Measurements from ENCODE around the gene FBXL16. TPM values are rescaled to one million over a fixed set of nuclear protein-coding genes. Genes with fewer than 3 reads are reported as not detected.

The FBXL16 gene
- total RNA-seq, 1 experiment from 2014 or later = 22.2 TPM

DNA sequence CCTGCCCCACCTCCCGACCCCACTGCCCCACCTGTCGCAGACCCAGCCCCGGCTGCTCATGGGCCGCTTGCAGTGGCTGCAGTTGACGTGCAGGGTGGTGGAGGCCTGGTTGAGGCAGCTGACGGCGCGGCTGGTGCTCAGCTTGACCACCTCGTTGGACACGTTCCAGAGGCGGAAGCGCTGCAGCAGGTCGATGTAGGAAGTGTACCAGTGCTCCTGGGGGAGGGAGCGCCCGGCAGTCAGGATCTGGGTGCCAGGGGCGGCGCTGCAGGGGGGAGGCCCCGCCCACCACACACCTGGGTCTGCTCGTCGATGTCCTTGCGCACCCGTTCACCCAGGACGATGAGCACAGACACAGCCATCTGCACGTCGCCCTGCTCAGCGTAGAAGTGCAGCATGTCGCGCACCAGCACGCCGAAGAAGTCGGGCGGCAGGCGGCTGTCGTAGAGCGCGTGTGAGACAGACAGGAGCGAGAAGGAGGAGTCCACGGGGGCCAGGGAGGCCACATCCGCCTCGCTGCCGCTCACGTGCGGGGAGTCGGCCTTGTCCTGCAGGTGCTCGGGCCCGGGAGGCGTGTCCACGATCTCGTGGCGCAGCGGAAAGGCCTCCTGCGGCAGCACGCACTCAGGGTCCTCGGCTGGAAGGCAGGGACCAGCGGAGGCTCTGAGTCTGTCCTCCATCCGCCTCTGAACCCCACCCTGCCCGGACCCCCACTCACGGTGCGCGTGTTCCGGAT is 20.5 kb downstream of the FBXL16 start:
- peaks cover 45% of the 10 kb centered on the region for H3K79me2 ChIP-seq (ENCODE audit: low read depth)
- H3F3A ChIP-seq (ENCODE audit: insufficient read depth, low read depth) = peaks cover 31% of the 10 kb centered on the region; the same call in 1 of the 2 replicates
- intact Hi-C loops (cut with micrococcal nuclease; ENCODE audit: unreplicated experiment) = loop anchor here (5.0 kb wide), 1 partner anchor 158 kb away; the partner anchor contains the start of gene CAPN15
- H3K9me2 ChIP-seq (ENCODE audit: insufficient read depth) = no peaks in the 10 kb centered on the region
- no peaks in the 10 kb centered on the region for H3K9me3 ChIP-seq (ENCODE audit: insufficient read depth, low read depth)
- no peak overlapping the region for H2AFZ ChIP-seq
- no peaks in the 10 kb centered on the region; the same call in 1 of the 2 replicates for H3K36me3 ChIP-seq (ENCODE audit: low read depth)
- peaks cover 30% of the 10 kb centered on the region for H4K20me1 ChIP-seq (ENCODE audit: insufficient read depth)
- H3K4me1 ChIP-seq (replicated peaks; ENCODE audit: insufficient read depth) = peaks cover 41% of the 10 kb centered on the region
- ChIA-PET CTCF (no interaction called here), POLR2A (ENCODE audit: unreplicated experiment) (no interaction called here)
- DNase-seq = no peak
- TF ChIP-seq CTCF (conservative IDR thresholded peaks at IDR 0.05) = no peak
- TF ChIP-seq EZH2 (IDR thresholded peaks at IDR 0.05; ENCODE audit: low read depth) = no peak
- peak overlapping the region; percentile 86 for H3K4me2 ChIP-seq
- no peak overlapping the region for H3K4me3 ChIP-seq
- BruUV-seq (replicated peaks) = no TSS peak
- H3K27ac ChIP-seq = no peak overlapping the region
- no peaks in the 10 kb centered on the region for H3K27me3 ChIP-seq (ENCODE audit: insufficient read depth, low read depth)

DNA sequence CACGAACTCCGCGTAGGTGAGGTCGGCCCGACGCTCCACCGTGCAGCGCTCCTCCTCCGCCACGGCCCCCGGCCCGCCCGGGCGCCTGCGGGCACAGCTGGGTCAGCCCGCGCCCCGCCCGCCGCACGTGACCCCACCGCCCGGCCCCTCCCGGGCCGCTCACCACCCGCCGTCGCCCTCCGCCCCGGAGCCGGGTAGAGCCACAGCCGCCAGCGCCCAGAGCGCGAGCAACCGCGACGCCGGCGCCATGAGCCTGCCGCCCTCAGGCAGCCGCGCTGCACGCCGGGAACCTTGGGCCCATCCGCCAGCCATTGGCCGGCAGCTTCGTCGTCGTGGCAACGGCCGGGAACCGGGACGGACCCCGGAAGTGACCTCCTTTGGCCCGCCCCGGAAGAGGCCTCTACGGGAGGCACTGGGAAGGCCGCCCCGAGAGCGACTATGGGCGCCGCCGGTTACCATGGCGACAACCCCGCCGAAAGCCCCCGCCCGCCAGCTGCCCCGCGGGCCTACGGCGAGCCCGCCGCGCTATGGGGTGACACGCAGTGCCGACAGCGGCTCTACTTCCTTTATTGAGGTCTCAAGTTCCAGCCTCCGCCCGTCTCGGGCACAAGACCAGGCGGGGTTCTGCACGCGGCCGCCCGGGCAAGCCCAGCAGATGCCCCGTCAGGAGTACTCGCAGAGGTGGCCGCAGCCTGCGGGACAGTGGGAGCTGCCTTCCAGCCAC is 21.4 kb downstream of the FBXL16 start, which contains the start of gene JMJD8:
JMJD8 (minus strand) TSS at position 264 of the 724 bp plus-strand sequence; CDS start at position 249, 15 bp downstream.
- intact Hi-C loops (cut with micrococcal nuclease; ENCODE audit: unreplicated experiment) = loop anchor here (5.0 kb wide), 1 partner anchor 157 kb away; the partner anchor contains the start of gene CAPN15
- no peaks in the 10 kb centered on the region; the same call in 1 of the 2 replicates for H3K36me3 ChIP-seq (ENCODE audit: low read depth)

More for the DNA sequence above, 21.4 kb downstream of the FBXL16 start, which contains the start of gene JMJD8:
- Histone ChIP-seq H3K4me1 (replicated peaks; ENCODE audit: insufficient read depth) (peaks cover 37% of the 10 kb centered on the region), H3F3A (ENCODE audit: insufficient read depth, low read depth) (peaks cover 34% of the 10 kb centered on the region; the same call in 1 of the 2 replicates), H3K9me3 (ENCODE audit: insufficient read depth, low read depth) (no peaks in the 10 kb centered on the region), H3K4me2 (peak within 1 kb of the TSS; percentile 86), H3K27ac (no peak within 1 kb of the TSS), H3K4me3 (peak within 1 kb of the TSS; percentile 83), H4K20me1 (ENCODE audit: insufficient read depth) (peaks cover 30% of the 10 kb centered on the region), H3K27me3 (ENCODE audit: insufficient read depth, low read depth) (no peaks in the 10 kb centered on the region), H2AFZ (peak within 1 kb of the TSS; percentile 68; the same call in 1 of the 2 replicates), H3K79me2 (ENCODE audit: low read depth) (peaks cover 39% of the 10 kb centered on the region), H3K9me2 (ENCODE audit: insufficient read depth) (no peaks in the 10 kb centered on the region)
- ChIA-PET POLR2A (ENCODE audit: unreplicated experiment) (no interaction called here), CTCF (no interaction called here)
- no TSS peak for BruUV-seq (replicated peaks)
- DNase-seq = peak; percentile 92 to 99
- TF ChIP-seq EZH2 (IDR thresholded peaks at IDR 0.05; ENCODE audit: low read depth) = no peak
- TF ChIP-seq CTCF (conservative IDR thresholded peaks at IDR 0.05) = no peak

Data from PC-9 (cell line).